22Rv1 (cell line): Measurements from ENCODE around the gene PNPLA6.

ENCODE experiments used
- ZFX ChIP-seq: fragments of 450-650 bp; IDR thresholded peaks from 2 replicates; pipeline ENCODE4 v1.6.1; 2017; ENCODE audit warnings: antibody characterized with exemption, borderline replicate concordance
- TF ChIP-seq, protein P1 (sequence below): fragments of 450-650 bp; IDR thresholded peaks from 2 replicates; pipeline ENCODE4 v1.5.1; 2017; ENCODE audit warnings: mild to moderate bottlenecking

DNA sequence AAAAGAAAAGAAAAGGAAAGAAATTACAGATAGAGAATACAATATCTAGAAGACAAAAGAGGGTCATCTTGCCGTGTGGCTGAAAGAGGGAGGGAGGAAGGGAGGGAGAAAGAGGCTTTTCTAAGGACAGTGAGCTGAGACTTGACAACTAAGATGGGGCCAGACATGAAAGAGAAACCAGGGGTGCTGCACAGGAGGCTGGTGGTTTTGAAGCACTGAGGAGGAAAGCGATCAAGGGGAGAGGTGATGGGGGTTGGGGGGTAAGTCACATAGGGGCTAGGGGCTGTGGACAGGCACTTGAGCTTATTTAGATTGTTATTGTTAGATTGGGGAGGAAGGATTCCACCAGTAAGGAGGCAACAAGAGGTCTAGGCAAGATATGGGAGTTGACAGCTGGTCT lies 17.3 kb downstream of the PNPLA6 start:
- TF ChIP-seq, protein P1, sequence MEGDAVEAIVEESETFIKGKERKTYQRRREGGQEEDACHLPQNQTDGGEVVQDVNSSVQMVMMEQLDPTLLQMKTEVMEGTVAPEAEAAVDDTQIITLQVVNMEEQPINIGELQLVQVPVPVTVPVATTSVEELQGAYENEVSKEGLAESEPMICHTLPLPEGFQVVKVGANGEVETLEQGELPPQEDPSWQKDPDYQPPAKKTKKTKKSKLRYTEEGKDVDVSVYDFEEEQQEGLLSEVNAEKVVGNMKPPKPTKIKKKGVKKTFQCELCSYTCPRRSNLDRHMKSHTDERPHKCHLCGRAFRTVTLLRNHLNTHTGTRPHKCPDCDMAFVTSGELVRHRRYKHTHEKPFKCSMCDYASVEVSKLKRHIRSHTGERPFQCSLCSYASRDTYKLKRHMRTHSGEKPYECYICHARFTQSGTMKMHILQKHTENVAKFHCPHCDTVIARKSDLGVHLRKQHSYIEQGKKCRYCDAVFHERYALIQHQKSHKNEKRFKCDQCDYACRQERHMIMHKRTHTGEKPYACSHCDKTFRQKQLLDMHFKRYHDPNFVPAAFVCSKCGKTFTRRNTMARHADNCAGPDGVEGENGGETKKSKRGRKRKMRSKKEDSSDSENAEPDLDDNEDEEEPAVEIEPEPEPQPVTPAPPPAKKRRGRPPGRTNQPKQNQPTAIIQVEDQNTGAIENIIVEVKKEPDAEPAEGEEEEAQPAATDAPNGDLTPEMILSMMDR = no peak
- TF ChIP-seq ZFX = no peak
